GM21381 (cell line): ENCODE measurements around the gene LRRC27.
"Not testable (repeated sequence)": the region's sequence is repeated elsewhere in the genome, so short reads cannot be mapped to it uniquely, and the experiment has no call there.

Source experiments
- ATAC-seq: cut with Tn5 transposase; IDR thresholded peaks from one replicate; pipeline ENCODE4 v1.9.1; 2021; ENCODE audit warnings: mild to moderate bottlenecking, moderate library complexity; ENCODE audit not compliant: unreplicated experiment

Gene LRRC27

GRCh38 chr10:132313865-132314264, 18.1 kb upstream of the LRRC27 start:
- no peak for ATAC-seq

DNA sequence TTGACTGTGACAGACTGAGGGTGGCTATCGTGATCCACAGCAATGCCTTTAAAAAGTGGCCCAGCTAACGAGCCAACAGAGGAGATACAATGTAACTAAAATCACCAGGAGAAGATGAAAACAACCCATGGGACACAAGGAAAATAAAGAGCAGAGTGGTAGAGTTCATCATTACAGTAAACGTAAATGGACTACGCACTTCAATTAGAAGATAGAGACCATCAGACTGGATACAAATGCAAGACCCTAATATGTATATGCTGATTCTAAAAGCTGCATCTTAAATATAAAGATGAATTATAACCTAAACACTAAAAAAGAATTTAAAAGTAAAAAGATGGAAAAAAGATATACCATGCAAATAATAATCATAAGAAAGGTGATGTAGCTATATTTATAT, 17.7 kb upstream of the LRRC27 start:
- ATAC-seq = no peak

DNA sequence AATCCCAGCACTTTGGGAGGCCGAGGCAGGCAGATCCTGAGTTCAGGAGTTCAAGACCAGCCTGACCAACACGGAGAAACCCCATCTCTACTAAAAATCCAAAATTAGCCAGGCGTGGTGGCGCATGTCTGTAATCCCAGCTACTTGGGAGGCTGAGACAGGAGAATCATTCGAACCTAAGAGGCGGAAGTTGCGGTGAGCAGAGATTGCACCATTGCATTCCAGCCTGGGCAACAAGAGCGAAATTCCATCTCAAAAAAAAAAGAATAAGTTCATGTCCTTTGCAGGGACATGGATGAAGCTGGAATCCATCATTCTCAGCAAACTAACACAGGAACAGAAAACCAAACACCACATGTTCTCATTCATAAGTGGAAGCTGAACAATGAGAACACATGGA, 17.1 kb upstream of the LRRC27 start:
- ATAC-seq = not testable (repeated sequence)

- no peak for ATAC-seq
These were observed 15.9 kb upstream of the LRRC27 start for GRCh38 chr10:132316133-132316532.

- ATAC-seq = not testable (repeated sequence)
These were observed 14.5 kb upstream of the LRRC27 start for GRCh38 chr10:132317477-132317876.

- peak; percentile 98 for ATAC-seq
These were observed 11.9 kb upstream of the LRRC27 start for GRCh38 chr10:132319853-132320653.

- ATAC-seq = no peak
These were observed 11.1 kb upstream of the LRRC27 start for GRCh38 chr10:132320654-132321469.

GRCh38 chr10:132321726-132322125, 10.3 kb upstream of the LRRC27 start:
- ATAC-seq = no peak

- ATAC-seq = no peak
These were observed 9.4 kb upstream of the LRRC27 start for GRCh38 chr10:132322586-132323048.

GRCh38 chr10:132324186-132324585, 7.8 kb upstream of the LRRC27 start:
- ATAC-seq = no peak

DNA sequence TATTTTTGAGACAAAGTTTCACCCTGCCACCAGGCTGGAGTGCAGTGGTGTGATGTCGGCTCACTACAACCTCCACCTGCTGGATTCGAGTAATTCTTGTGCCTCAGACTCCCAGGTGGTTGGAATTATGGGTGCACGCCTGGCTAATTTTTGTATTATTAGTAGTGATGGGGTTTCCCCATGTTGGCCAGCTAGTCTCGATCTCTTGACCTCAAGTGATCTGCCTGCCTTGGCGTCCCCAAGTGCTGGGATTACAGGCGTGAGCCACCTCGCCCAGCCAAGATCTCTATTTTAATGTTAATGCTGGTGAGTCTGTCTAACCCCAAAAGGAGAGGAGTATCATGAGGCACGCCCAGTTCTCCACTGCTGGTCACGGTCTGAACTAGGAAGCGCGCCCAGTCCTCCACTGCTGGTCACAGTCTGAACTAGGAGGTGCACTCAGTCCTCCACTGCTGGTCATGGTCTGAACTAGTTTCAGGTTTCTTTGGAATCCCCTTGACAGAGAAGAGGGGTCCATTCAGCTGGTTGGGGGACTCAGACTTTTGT, 5.6 kb upstream of the LRRC27 start:
- ATAC-seq = no peak

- no peak for ATAC-seq
These were observed 5.1 kb upstream of the LRRC27 start for GRCh38 chr10:132326925-132327324.

- no peak for ATAC-seq
These were observed 3.9 kb upstream of the LRRC27 start for GRCh38 chr10:132328106-132328505.

DNA sequence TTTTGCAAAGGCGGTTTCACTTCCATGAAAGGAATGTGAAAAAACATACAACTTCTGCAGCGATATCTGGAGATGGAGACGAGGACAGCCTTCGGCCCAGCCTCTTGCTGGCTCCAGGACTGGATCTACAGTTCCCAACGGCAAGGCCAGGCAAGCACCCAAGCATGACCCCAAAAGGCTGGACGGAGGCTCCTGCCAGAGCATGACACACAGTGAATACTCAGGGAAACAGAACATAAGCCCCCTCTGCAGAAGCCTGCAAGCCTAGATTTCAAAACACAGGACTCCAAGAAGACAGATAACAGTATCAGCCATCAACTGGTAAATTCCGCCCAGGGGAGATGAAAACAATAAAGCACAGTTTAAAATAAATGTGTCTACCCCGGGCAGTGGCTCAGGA, 3.3 kb upstream of the LRRC27 start:
- ATAC-seq = no peak

DNA sequence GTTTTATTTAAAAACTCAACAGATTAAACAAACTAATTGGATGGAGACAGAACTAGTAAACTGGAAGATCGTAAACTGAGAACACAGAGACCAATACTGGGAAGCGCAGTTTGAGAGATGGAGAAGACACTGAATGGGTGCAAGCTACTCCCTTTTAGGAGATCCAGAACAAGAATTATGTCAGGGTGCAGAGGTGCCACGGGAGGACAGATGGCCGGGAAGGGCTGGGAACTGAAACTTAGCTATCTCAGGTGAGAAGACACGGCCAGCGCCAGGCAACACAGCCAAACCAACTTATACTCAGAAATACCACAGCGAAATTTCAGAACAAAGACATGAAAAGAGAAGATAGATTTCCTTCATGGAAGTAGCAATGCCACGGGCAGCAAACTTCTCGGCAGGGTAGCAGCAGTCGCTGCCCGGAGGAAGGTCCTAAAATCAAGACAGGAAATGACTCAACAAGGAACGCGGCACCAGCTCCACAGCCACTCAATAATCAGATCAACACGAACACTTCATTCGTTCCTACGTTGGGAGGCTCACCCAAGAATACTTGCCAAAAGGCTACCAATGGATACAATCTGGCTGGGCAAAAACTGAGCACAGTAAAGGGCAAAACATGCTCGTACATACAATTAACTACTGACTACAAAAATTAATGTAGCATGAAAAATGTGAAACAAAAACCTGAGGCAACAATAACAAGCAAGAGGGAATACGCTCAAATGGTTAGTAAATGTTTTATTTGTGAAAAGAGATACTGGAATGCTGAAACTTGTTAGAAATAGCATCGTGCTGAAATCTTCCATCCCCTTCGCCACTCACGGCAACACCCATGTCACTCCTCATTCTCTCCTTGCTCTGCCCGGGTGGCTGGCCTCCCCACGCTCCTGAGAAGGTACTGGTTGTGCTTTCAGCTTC, 2.2 kb upstream of the LRRC27 start:
- no peak for ATAC-seq

- no peak for ATAC-seq
These were observed 1.5 kb upstream of the LRRC27 start for GRCh38 chr10:132330486-132330833.

- peak; percentile 37 for ATAC-seq
These were observed 401 bp downstream of the LRRC27 start for GRCh38 chr10:132332433-132332754.

DNA sequence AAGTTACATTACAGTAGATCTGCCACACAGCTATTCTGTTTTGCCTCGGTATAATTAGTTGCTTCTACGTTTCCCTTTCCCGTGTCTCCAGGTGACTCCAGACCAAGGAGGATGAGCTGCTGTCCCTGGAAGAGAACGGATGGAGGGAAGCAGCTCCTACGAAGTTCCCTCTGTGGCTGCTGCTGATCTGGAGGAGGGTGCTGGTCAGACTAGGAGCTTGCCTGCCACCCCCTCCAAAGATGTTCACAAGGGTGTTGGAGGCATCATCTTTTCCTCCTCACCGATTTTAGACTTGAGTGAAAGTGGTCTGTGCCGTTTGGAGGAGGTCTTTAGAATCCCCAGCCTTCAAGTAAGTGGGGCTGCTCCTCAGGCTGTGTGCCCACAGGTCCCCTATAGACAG, 1.4 kb downstream of the LRRC27 start:
- ATAC-seq = no peak

DNA sequence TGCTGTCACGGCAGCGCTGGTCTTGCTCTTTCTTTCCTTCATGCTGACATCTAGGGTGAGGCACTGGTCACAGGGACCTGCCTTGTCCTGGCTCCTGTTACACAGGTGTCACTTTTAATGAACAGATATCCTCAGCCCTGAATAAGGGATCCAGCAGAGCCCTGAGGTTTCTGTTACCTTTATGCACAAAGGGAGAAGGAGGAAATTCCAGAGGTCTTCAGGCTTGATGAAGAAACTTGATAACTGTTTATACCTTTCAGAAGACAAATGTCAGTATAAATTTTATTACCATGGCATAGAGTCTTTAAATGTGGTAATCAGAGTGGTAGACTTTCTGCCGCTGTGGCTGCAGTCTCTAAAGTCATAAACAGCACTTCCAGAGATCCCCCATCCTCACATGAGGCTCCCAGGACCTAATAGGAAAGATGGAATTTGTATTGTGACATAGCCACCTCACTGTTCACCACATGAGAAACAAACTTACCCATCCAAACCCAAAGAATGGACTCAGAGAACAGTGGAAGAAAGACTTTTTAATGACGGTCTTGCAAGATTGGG, 2.7 kb downstream of the LRRC27 start:
- no peak for ATAC-seq

- peak; percentile 48 for ATAC-seq
These were observed 3.4 kb downstream of the LRRC27 start for GRCh38 chr10:132335189-132336063.
